Tibial nerve (tissue), 4 donors: ENCODE results near the gene GTF3C1.

Source experiments
- CTCF ChIP-seq, 5 experiments: fragments of 200-600 bp in 3 of 5; fragments of 450-650 bp in 2 of 5; sonication (generic) in 3 of 5; IDR thresholded peaks; one replicate each; pipeline ENCODE4 v1.5.1; 2016 to 2019; ENCODE audit warnings: antibody characterized with exemption in 5 of 5, mild to moderate bottlenecking in 3 of 5, moderate library complexity in 2 of 5
- EP300 ChIP-seq, 2 donors: sonication (generic); formaldehyde crosslinking; IDR thresholded peaks; one replicate each; pipeline ENCODE4 v1.6.1; 2017; ENCODE audit warnings: antibody characterized with exemption in 2 of 2, mild to moderate bottlenecking in 1 of 2
- POLR2A ChIP-seq, 2 donors: fragments of 450-650 bp; IDR thresholded peaks; one replicate each; pipeline ENCODE4 v1.6.1; 2017; ENCODE audit warnings: antibody characterized with exemption in 2 of 2, mild to moderate bottlenecking in 2 of 2, moderate library complexity in 2 of 2

GRCh38 chr16:27591837-27592236 lies 42.1 kb upstream of the GTF3C1 start:
- TF ChIP-seq CTCF (IDR thresholded peaks at IDR 0.05), result no peak
- no peak for TF ChIP-seq POLR2A (IDR thresholded peaks at IDR 0.05)
- no peak for TF ChIP-seq EP300 (IDR thresholded peaks at IDR 0.05)
